Activated naive CD4-positive, alpha-beta T cell treated with anti-CD3 and anti-CD28 coated beads, Interleukin-2, amount 10 ng/mL, durations not matched to agents 7 days and 5 days (primary cell): ENCODE data around the gene SIX2.

ENCODE experiments used
- CTCF ChIA-PET: fragments of 350-600 bp; sonication (Branson Sonifier 250); formaldehyde crosslinking; loops from one replicate; lab custom pipeline; 2021; ENCODE audit warnings: antibody characterized with exemption; lab: Charles Lee
- DNase-seq: peaks from one replicate; pipeline ENCODE4 v3.0.0-alpha.2; 2020
- H3K27ac Mint-ChIP-seq: one replicate; pipeline ENCODE4 v1.8.0; 2021; ENCODE audit warnings: mild to moderate bottlenecking, moderate library complexity, mixed read lengths
- H3K27me3 Mint-ChIP-seq: one replicate; pipeline ENCODE4 v1.8.0; 2021; ENCODE audit warnings: mild to moderate bottlenecking, mixed read lengths
- H3K36me3 Mint-ChIP-seq: one replicate; pipeline ENCODE4 v1.8.0; 2021; ENCODE audit warnings: mixed read lengths
- H3K4me1 Mint-ChIP-seq: one replicate; pipeline ENCODE4 v1.8.0; 2021; ENCODE audit warnings: mixed read lengths
- H3K4me3 Mint-ChIP-seq: one replicate; pipeline ENCODE4 v1.8.0; 2021; ENCODE audit warnings: mild to moderate bottlenecking, moderate library complexity, mixed read lengths
- H3K9me3 Mint-ChIP-seq: one replicate; pipeline ENCODE4 v1.8.0; 2021; ENCODE audit warnings: mixed read lengths

The SIX2 gene

DNA sequence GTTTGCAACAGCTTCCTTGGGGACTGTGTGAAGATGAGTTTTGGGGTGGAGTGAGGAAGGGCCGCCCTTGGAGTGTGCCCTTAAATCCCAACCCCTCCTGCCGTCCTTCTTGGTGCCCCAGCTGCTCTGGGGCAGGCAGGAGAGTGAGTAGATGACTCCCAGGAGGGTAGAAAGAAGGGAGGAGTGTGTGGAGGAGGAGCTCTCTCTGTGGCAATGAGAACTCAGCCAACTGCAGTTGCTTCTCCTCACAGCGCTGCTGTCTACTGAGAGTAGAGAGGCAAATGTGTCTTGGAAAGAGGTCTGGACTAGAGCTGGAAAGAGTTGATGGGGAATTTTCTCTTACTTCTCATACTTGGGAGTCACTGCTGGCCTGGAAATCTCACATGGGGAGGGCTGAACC lies 21.8 kb upstream of the SIX2 start:
- Mint-ChIP-seq H3K27me3 (peaks cover 32% of the 10 kb centered on the region), H3K4me1 (no peaks in the 10 kb centered on the region), H3K4me3 (no peak overlapping the region), H3K27ac (no peak overlapping the region), H3K36me3 (no peaks in the 10 kb centered on the region), H3K9me3 (no peaks in the 10 kb centered on the region)
- CTCF ChIA-PET = no interaction called here
- DNase-seq = no peak

DNA sequence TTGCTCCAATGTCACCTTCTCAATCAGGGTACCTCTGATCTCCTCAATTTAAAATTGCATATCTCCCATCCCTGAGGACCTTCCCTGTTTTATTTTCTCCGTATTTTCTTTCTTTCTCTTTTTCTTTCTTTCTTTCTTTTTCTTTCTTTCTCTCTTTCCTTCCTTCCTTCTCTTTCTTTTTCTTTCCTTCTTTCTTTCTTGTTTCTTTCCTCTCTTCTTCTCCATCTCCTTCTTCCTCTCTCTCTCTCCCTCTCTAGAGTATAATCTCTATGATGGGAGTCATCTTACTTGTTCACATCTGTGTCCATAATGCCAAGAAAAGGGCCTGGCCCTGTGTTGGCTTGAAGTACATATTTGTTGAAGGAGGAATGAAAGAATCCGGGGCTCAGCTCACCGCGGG lies 21.3 kb upstream of the SIX2 start:
- no peak overlapping the region for H3K27ac Mint-ChIP-seq
- no peaks in the 10 kb centered on the region for H3K9me3 Mint-ChIP-seq
- H3K27me3 Mint-ChIP-seq = peaks cover 34% of the 10 kb centered on the region
- no peak overlapping the region for H3K4me3 Mint-ChIP-seq
- DNase-seq = no peak
- H3K36me3 Mint-ChIP-seq = no peaks in the 10 kb centered on the region
- no peaks in the 10 kb centered on the region for H3K4me1 Mint-ChIP-seq
- CTCF ChIA-PET = no interaction called here

GRCh38 chr2:45029215-45029614 lies 20.0 kb upstream of the SIX2 start:
- Mint-ChIP-seq H3K4me1 (no peaks in the 10 kb centered on the region), H3K4me3 (no peak overlapping the region), H3K9me3 (no peaks in the 10 kb centered on the region), H3K27me3 (peaks cover 40% of the 10 kb centered on the region), H3K36me3 (no peaks in the 10 kb centered on the region), H3K27ac (no peak overlapping the region)
- CTCF ChIA-PET = interaction anchor here (0.9 to 1.5 kb wide), 2 partner anchors 15 to 47 kb away, joined by 3 to 7 read pairs; no protein-coding TSS in a partner anchor
- DNase-seq = no peak

GRCh38 chr2:45028276-45028675 lies 19.0 kb upstream of the SIX2 start:
- H3K4me3 Mint-ChIP-seq = no peak overlapping the region
- CTCF ChIA-PET = interaction anchor here (1.5 kb wide), 1 partner anchor 14 kb away, joined by 7 read pairs; no protein-coding TSS in a partner anchor
- no peak for DNase-seq

DNA sequence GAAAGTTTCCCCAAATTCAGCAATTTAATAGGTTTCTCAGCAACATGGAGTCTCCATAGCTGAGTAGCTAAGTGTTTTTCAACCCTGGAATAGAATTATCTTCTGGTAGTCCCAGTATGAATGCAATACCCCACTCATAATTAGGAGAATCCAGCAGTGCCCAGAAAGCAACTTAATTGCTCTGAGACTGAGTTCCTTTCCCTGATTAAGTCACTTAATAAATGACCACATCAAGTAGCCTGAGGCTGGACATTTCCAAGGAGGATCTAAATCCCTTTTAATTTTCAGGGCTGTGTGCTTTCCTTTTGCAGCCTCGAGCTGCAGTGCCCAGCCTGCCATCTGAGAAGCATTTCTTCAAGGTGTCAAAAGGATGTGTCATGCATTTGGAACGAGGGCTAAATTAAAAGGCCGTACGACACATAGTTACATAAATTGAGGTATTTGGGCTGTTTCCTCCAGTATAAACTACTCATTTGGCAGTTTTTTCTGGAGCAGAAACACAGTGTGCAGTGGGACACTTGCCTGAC lies 17.7 kb upstream of the SIX2 start:
- no peaks in the 10 kb centered on the region for H3K4me1 Mint-ChIP-seq
- no peak for DNase-seq
- H3K27me3 Mint-ChIP-seq = peaks cover 51% of the 10 kb centered on the region
- CTCF ChIA-PET = no interaction called here
- no peak overlapping the region for H3K27ac Mint-ChIP-seq
- no peaks in the 10 kb centered on the region for H3K9me3 Mint-ChIP-seq
- no peaks in the 10 kb centered on the region for H3K36me3 Mint-ChIP-seq
- H3K4me3 Mint-ChIP-seq = no peak overlapping the region

More at GRCh38 chr2:45028276-45028675, 19.0 kb upstream of the SIX2 start:
- peaks cover 45% of the 10 kb centered on the region for H3K27me3 Mint-ChIP-seq
- H3K36me3 Mint-ChIP-seq = no peaks in the 10 kb centered on the region
- no peak overlapping the region for H3K27ac Mint-ChIP-seq
- H3K4me1 Mint-ChIP-seq = no peaks in the 10 kb centered on the region
- H3K9me3 Mint-ChIP-seq = no peaks in the 10 kb centered on the region

DNA sequence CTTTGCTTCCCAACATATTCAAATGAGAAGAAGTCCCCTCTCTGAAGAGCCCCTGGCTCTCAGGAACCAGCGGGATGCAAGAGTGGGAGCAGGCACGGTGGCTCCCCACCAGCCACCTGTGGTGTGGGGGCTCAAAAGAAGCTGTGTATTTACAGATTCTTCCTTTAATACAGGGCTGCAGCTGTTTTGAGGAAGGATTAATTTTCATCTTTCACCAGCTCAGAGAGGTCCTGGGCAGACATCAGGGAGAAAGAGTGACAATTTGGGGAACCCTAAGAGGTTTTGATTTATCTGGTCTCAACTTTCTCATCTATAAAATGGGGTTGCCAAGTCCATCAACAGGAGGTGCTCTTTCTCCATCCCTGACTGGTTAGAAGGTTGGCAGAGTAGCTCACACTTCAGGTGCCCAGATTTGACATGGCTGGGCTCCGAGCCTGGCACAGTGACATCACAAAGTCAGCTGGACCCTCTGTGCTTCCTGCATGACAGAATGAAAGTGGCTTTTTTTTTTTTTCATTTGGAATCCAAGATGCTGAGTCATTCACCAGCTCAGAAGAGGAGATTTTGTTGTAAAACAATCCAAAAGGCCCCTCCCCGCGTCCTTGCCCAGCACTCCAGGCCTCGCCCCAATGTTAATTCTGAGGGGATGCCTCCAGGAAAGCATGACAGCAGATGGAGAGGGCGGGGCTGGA lies 15.5 kb upstream of the SIX2 start:
- no peaks in the 10 kb centered on the region for H3K9me3 Mint-ChIP-seq
- no peaks in the 10 kb centered on the region for H3K4me1 Mint-ChIP-seq
- no peak overlapping the region for H3K4me3 Mint-ChIP-seq
- H3K36me3 Mint-ChIP-seq = no peaks in the 10 kb centered on the region
- CTCF ChIA-PET = no interaction called here
- H3K27me3 Mint-ChIP-seq = peaks cover 44% of the 10 kb centered on the region
- H3K27ac Mint-ChIP-seq = no peak overlapping the region
- DNase-seq = no peak

- no peak for DNase-seq
- peaks cover 43% of the 10 kb centered on the region for H3K27me3 Mint-ChIP-seq
- no peaks in the 10 kb centered on the region for H3K4me1 Mint-ChIP-seq
- H3K27ac Mint-ChIP-seq = no peak overlapping the region
- no peak overlapping the region for H3K4me3 Mint-ChIP-seq
- H3K9me3 Mint-ChIP-seq = no peaks in the 10 kb centered on the region
- H3K36me3 Mint-ChIP-seq = no peaks in the 10 kb centered on the region
- CTCF ChIA-PET = no interaction called here
These were observed 14.8 kb upstream of the SIX2 start for GRCh38 chr2:45024097-45024496.

GRCh38 chr2:45020439-45020838 lies 11.2 kb upstream of the SIX2 start:
- H3K4me1 Mint-ChIP-seq = no peaks in the 10 kb centered on the region
- CTCF ChIA-PET = no interaction called here
- H3K36me3 Mint-ChIP-seq = no peaks in the 10 kb centered on the region
- no peaks in the 10 kb centered on the region for H3K9me3 Mint-ChIP-seq
- DNase-seq = no peak
- H3K27me3 Mint-ChIP-seq = peaks cover 60% of the 10 kb centered on the region
- H3K4me3 Mint-ChIP-seq = no peak overlapping the region
- H3K27ac Mint-ChIP-seq = no peak overlapping the region

- H3K9me3 Mint-ChIP-seq = no peaks in the 10 kb centered on the region
- H3K4me1 Mint-ChIP-seq = no peaks in the 10 kb centered on the region
- no peak for DNase-seq
- no peak overlapping the region for H3K27ac Mint-ChIP-seq
- no peak overlapping the region for H3K4me3 Mint-ChIP-seq
- peaks cover 73% of the 10 kb centered on the region for H3K27me3 Mint-ChIP-seq
- CTCF ChIA-PET = no interaction called here
- H3K36me3 Mint-ChIP-seq = no peaks in the 10 kb centered on the region
These were observed 8.8 kb upstream of the SIX2 start for GRCh38 chr2:45018023-45018422.

DNA sequence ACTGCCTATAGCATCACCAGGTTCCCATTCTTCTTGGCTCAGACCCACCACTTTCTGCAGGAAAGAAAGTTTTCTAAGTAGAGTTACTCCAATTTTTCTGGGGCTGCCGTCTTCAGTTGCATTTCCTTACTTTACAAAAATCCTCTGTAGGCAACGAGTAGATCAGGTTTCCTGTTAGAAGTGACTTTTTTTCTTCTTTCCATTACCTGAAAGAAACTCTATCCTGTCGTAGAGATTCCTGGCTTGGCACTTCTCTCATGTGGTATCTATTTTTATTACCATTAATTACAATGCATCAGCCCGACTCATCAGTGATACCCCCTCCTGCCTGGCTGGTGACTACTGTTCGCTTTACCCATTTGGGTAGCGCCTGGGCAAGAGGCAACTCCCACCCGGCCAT lies 5.6 kb upstream of the SIX2 start:
- Mint-ChIP-seq H3K36me3 (no peaks in the 10 kb centered on the region), H3K27ac (peak overlapping the region; percentile 66), H3K4me1 (peaks cover 6% of the 10 kb centered on the region), H3K27me3 (peaks cover 95% of the 10 kb centered on the region), H3K9me3 (no peaks in the 10 kb centered on the region), H3K4me3 (no peak overlapping the region)
- CTCF ChIA-PET = interaction anchor here (1.6 to 2.0 kb wide), 3 partner anchors 14 to 34 kb away, joined by 4 to 11 read pairs (median 7); no protein-coding TSS in a partner anchor
- DNase-seq = no peak

DNA sequence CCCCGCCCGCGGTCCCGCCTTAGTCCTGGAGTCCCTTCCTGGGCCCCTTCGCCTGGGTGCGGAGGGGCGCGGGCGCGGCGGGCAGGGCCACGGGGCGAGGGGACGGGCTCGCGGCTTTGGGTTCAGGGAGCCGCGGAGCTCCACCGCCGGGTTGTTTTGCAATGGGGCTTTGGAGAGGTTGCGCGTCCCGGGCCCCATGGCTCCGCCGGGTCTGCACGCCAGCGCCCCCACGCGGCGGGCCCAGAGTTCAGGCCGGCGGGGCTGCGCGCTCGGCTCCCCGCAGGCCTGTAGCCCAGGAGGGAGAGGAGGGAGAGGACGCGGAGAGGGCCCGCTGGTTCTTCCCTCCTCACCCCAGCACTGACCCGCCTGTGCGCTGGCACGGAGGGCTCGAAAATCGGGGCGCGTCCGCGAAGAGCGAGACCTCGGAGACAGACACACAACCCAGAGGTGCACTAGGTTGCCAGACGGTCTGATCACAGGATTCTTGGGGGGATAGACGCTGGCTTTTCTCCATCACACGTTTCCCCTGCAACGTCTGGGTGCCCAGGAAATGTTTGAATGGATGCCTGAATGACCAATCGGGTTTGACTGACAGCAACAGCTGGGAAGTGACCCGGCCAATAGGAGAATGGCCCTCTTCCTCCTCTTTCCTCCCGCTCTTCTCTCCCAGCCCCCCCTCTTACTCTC lies 4.9 kb upstream of the SIX2 start:
- CTCF ChIA-PET = interaction anchor here (0.6 to 2.0 kb wide), 6 partner anchors 14 to 202 kb away, joined by 3 to 11 read pairs (median 4); no protein-coding TSS in a partner anchor
- H3K4me1 Mint-ChIP-seq = peaks cover 11% of the 10 kb centered on the region
- H3K9me3 Mint-ChIP-seq = no peaks in the 10 kb centered on the region
- H3K36me3 Mint-ChIP-seq = no peaks in the 10 kb centered on the region
- H3K4me3 Mint-ChIP-seq = no peak overlapping the region
- peak; percentile 49 for DNase-seq
- H3K27ac Mint-ChIP-seq = peak overlapping the region; percentile 66
- H3K27me3 Mint-ChIP-seq = peaks cover 96% of the 10 kb centered on the region

GRCh38 chr2:45013229-45014015 lies 4.2 kb upstream of the SIX2 start:
- H3K4me3 Mint-ChIP-seq = no peak overlapping the region
- H3K36me3 Mint-ChIP-seq = no peaks in the 10 kb centered on the region
- H3K27ac Mint-ChIP-seq = no peak overlapping the region
- CTCF ChIA-PET = interaction anchor here (0.6 to 2.0 kb wide), 8 partner anchors 14 to 203 kb away, joined by 3 to 11 read pairs (median 4); no protein-coding TSS in a partner anchor
- H3K4me1 Mint-ChIP-seq = peaks cover 14% of the 10 kb centered on the region
- H3K27me3 Mint-ChIP-seq = peaks cover 95% of the 10 kb centered on the region
- H3K9me3 Mint-ChIP-seq = no peaks in the 10 kb centered on the region
- no peak for DNase-seq

DNA sequence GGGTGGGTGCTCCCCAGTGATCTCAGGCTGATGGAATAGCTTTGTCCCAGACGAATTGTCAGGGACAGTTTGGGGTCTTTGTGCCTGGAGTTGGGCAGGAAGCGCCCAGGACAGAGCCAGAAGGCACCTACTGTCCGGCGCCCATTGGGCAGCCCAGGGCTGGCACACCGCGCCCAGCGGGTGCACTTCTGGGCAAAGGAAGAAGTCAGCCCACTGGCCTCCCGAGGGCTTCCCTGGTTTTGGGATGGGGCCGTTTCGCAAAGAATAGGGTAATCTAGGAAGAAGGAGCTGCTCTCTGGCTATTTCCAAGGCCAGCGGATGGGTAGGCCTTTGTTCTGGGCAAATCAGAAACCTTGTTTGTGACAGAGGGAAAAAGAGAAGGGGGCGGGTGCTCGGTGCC lies 3.5 kb upstream of the SIX2 start:
- H3K27me3 Mint-ChIP-seq = peaks cover 95% of the 10 kb centered on the region
- H3K4me1 Mint-ChIP-seq = peaks cover 19% of the 10 kb centered on the region
- peak overlapping the region; percentile 73 for H3K27ac Mint-ChIP-seq
- CTCF ChIA-PET = interaction anchor here (0.6 to 1.3 kb wide), 6 partner anchors 20 to 86 kb away, joined by 3 to 4 read pairs (median 3); no protein-coding TSS in a partner anchor
- H3K4me3 Mint-ChIP-seq = peak overlapping the region; percentile 12
- no peak for DNase-seq
- no peaks in the 10 kb centered on the region for H3K36me3 Mint-ChIP-seq
- H3K9me3 Mint-ChIP-seq = no peaks in the 10 kb centered on the region
